Measurements from ENCODE around the gene C6orf89.
"Not testable (repeated sequence)": the region's sequence is repeated elsewhere in the genome, so short reads cannot be mapped to it uniquely, and the experiment has no call there.

The C6orf89 gene

GRCh38 chr6:36886950-36887618, 1.3 kb downstream of the C6orf89 start:
- DNase-seq: no peak

- no peak for DNase-seq
Measured at GRCh38 chr6:36888115-36888643, 2.4 kb downstream of the C6orf89 start.

GRCh38 chr6:36888654-36889481, 3.1 kb downstream of the C6orf89 start:
- DNase-seq: no peak

GRCh38 chr6:36890112-36890663, 4.4 kb downstream of the C6orf89 start:
- no peak for DNase-seq

GRCh38 chr6:36891153-36891552, 5.4 kb downstream of the C6orf89 start:
- DNase-seq: not testable (repeated sequence)

GRCh38 chr6:36893976-36894932, 8.5 kb downstream of the C6orf89 start:
- no peak for DNase-seq

GRCh38 chr6:36897609-36898008, 11.9 kb downstream of the C6orf89 start:
- DNase-seq: peak in 3 of 56 donors; percentile 2 to 7 (median 7)

GRCh38 chr6:36904114-36904513, 18.4 kb downstream of the C6orf89 start:
- DNase-seq: no peak

- no peak for DNase-seq
Measured at GRCh38 chr6:36904851-36905393, 19.2 kb downstream of the C6orf89 start.

GRCh38 chr6:36906539-36907325, 21.0 kb downstream of the C6orf89 start:
- peak in 15 of 56 donors; percentile 3 to 68 (median 21) for DNase-seq

GRCh38 chr6:36907781-36908180, 22.0 kb downstream of the C6orf89 start:
- DNase-seq: peak in 16 of 56 donors; percentile 14 to 67 (median 26)

GRCh38 chr6:36908747-36909146, 23.0 kb downstream of the C6orf89 start:
- no peak for DNase-seq

- DNase-seq: peak in 4 of 56 donors; percentile 8 to 23 (median 22)
Measured at GRCh38 chr6:36912030-36912454, 26.3 kb downstream of the C6orf89 start.

GRCh38 chr6:36912586-36912985, 26.8 kb downstream of the C6orf89 start:
- DNase-seq: peak in 15 of 56 donors; percentile 6 to 51 (median 27)

GRCh38 chr6:36913082-36913481, 27.3 kb downstream of the C6orf89 start:
- no peak for DNase-seq

GRCh38 chr6:36914227-36914794, 28.6 kb downstream of the C6orf89 start:
- DNase-seq: peak in 3 of 56 donors; percentile 6 to 28 (median 11)

GRCh38 chr6:36915599-36915998, 29.8 kb downstream of the C6orf89 start:
- no peak for DNase-seq

GRCh38 chr6:36916126-36916525, 30.4 kb downstream of the C6orf89 start:
- no peak for DNase-seq

GRCh38 chr6:36917541-36918193, 31.9 kb downstream of the C6orf89 start:
- no peak for DNase-seq

All from nucleus accumbens (tissue), 56 donors.